NCI-H146 (cell line): Measurements from ENCODE around the gene TRAF5.

ENCODE experiments used
- DNase-seq: peaks from one replicate; lab custom pipeline; 2025; lab: John Stamatoyannopoulos, UW

Gene TRAF5

GRCh38 chr1:211327346-211327921 lies 801 bp downstream of the TRAF5 start:
- DNase-seq: peak; percentile 90

GRCh38 chr1:211328084-211328694 lies 1.6 kb downstream of the TRAF5 start:
- peak; percentile 16 for DNase-seq

GRCh38 chr1:211328866-211329475 lies 2.3 kb downstream of the TRAF5 start:
- no peak for DNase-seq

- peak; percentile 61 for DNase-seq
These were observed 3.1 kb downstream of the TRAF5 start for GRCh38 chr1:211329764-211330201.

- DNase-seq: no peak
These were observed 3.8 kb downstream of the TRAF5 start for GRCh38 chr1:211330282-211330936.

- no peak for DNase-seq
These were observed 4.5 kb downstream of the TRAF5 start for GRCh38 chr1:211331011-211331709.

GRCh38 chr1:211332036-211332616 lies 5.5 kb downstream of the TRAF5 start:
- peak; percentile 48 for DNase-seq

GRCh38 chr1:211332830-211333229 lies 6.2 kb downstream of the TRAF5 start:
- no peak for DNase-seq

- DNase-seq: peak; percentile 91
These were observed 7.3 kb downstream of the TRAF5 start for GRCh38 chr1:211333906-211334305.

- peak; percentile 1 for DNase-seq
These were observed 8.4 kb downstream of the TRAF5 start for GRCh38 chr1:211334986-211335385.

- peak; percentile 69 for DNase-seq
These were observed 9.0 kb downstream of the TRAF5 start for GRCh38 chr1:211335522-211336157.

GRCh38 chr1:211336161-211336560 lies 9.5 kb downstream of the TRAF5 start:
- peak; percentile 4 for DNase-seq

GRCh38 chr1:211336775-211337174 lies 10.1 kb downstream of the TRAF5 start:
- DNase-seq: no peak

- DNase-seq: no peak
These were observed 11.0 kb downstream of the TRAF5 start for GRCh38 chr1:211337430-211338223.

GRCh38 chr1:211338224-211338620 lies 11.6 kb downstream of the TRAF5 start:
- no peak for DNase-seq

GRCh38 chr1:211339631-211340041 lies 13.0 kb downstream of the TRAF5 start:
- DNase-seq: no peak

- DNase-seq: no peak
These were observed 14.2 kb downstream of the TRAF5 start for GRCh38 chr1:211340622-211341507.

- no peak for DNase-seq
These were observed 15.4 kb downstream of the TRAF5 start for GRCh38 chr1:211341999-211342398.

GRCh38 chr1:211343607-211344006 lies 17.0 kb downstream of the TRAF5 start:
- no peak for DNase-seq
